ENCODE results near the gene HAUS5.
A peak's percentile ranks its signal among the peaks of the same experiment; 100 is the strongest.
"Not testable (repeated sequence)": the region's sequence is repeated elsewhere in the genome, so short reads cannot be mapped to it uniquely, and the experiment has no call there.

The HAUS5 gene

DNA sequence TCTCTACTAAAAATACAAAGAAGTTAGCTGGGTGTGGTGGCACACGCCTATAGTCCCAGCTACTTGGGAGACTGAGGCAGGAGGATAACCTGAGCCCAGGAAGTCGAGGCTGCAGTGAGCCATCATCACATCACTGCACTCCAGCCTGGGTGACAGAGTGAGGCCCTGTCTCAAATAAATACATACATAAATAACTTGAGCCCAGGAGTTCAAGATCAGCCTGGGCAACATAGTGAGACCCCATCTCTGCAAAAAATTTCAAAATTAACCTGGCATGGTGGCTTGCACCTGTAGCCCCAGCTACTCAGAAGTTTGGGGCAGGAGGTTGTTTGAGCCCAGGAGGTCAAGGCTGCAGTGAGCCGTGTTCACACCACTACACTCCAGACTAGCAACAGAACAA, 17.5 kb upstream of the HAUS5 start:
- not testable (repeated sequence) for H3K4me3 Mint-ChIP-seq; H3K36me3 Mint-ChIP-seq; H3K27ac Mint-ChIP-seq; DNase-seq (ENCODE audit: low spot score in 2 of 2); ATAC-seq; H3K4me1 Mint-ChIP-seq; H3K9me3 Mint-ChIP-seq

DNA sequence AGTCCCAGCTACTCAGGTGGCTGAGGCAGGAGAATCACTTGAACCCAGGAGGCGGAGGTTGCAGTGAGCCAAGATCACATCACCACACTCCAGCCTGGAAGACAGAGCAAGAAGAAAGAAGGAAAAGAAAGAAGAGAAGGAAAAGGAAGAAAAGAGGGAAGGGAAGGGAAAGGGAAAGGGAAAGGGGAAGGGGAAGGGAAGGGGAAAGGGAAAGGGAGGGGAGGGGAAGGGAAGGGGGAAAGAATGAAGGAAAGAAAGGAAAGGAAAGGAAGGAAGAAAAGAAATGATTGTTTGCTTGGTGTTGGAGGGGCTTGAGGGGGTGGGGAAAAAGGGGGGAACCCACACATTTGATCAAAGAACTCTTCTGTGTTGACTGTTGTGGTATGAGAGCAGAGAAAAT, 16.6 kb upstream of the HAUS5 start:
- DNase-seq (ENCODE audit: low spot score in 2 of 2) (no peak), ATAC-seq (no peak)
- Mint-ChIP-seq H3K36me3 (no peaks in the 10 kb centered on the region), H3K4me3 (no peak overlapping the region), H3K27ac (peak overlapping the region; percentile 59), H3K9me3 (no peaks in the 10 kb centered on the region), H3K4me1 (peaks cover 7% of the 10 kb centered on the region)

DNA sequence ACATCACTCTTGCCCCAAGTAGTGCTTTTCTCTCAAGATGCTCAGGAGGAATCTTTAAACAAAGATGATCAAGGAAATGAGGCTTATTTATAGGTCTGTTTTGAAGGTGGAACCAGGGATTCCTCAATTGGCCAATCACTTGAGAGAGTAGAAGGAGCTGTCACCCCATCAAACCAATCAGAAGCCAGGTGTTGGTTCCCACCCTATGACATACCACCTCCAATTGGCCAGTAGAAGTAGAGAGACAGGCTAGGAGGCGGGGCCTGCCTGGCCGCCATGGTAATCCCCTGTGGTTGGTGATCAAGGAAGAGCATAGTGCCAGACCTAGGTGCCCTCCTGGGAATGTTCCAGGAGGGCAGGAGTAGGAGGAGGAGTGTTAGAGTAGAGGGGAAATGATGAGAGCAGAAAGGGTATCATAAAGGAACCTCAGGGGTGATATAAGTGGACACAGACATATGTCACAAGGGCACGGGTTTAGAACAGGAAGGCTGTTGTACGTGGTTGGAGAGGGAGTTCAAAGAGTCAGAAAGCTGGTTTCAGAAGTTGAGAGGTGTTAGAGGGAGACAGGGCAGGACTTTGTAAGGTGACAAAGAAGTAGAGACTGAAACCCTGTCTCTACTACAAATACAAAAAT, 16.1 kb upstream of the HAUS5 start:
- peak overlapping the region; percentile 59 for H3K27ac Mint-ChIP-seq
- peak; percentile 94 for ATAC-seq
- peak overlapping the region; percentile 6 for H3K4me3 Mint-ChIP-seq

DNA sequence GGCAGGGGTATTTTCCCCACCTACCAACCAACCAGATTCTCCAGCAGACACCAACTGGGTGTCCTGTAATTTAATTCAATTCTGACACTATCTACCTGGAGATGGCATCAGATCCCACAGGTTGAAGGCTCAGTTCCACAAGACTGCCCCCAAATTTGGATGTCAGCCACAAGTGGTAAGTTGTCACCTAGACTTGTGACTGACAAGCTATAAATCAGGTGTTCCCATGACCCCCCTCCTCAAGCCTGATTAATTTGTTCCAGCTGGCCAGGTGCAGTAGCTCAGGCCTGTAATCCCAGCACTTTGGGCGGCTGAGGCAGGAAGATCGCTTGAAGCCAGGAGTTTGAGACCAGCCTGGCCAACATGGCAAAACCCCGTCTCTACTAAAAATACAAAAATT, 10.6 kb upstream of the HAUS5 start:
- no peaks in the 10 kb centered on the region for H3K36me3 Mint-ChIP-seq
- no peak overlapping the region for H3K4me3 Mint-ChIP-seq
- H3K9me3 Mint-ChIP-seq, result no peaks in the 10 kb centered on the region
- H3K27ac Mint-ChIP-seq, result no peak overlapping the region
- DNase-seq (ENCODE audit: low spot score in 2 of 2), result no peak
- ATAC-seq, result no peak
- no peaks in the 10 kb centered on the region for H3K4me1 Mint-ChIP-seq

More for the DNA sequence above, 16.1 kb upstream of the HAUS5 start:
- DNase-seq (ENCODE audit: low spot score in 2 of 2), result no peak
- Mint-ChIP-seq H3K36me3 (no peaks in the 10 kb centered on the region), H3K9me3 (no peaks in the 10 kb centered on the region), H3K4me1 (peaks cover 7% of the 10 kb centered on the region)

DNA sequence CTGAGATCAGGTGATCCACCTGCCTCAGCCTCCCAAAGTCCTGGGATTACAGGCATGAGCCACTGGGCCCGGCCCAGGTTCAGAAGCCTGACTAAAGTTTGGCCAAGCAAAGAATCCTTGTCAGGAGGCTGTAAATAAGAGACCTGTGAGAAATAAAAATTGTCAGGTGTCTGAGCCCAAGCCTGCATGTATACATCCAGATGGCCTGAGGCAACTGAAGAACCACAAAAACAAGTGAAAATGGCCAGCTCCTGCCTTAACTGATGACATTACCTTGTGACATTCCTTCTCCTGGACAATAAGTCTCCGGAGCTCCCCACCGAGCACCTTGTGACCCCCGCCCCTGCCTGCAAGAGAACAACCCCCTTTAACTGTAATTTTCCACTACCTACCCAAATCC, 8.1 kb upstream of the HAUS5 start:
- H3K4me1 Mint-ChIP-seq; ATAC-seq; H3K9me3 Mint-ChIP-seq; H3K36me3 Mint-ChIP-seq; DNase-seq (ENCODE audit: low spot score in 2 of 2); H3K27ac Mint-ChIP-seq; H3K4me3 Mint-ChIP-seq: not testable (repeated sequence)

DNA sequence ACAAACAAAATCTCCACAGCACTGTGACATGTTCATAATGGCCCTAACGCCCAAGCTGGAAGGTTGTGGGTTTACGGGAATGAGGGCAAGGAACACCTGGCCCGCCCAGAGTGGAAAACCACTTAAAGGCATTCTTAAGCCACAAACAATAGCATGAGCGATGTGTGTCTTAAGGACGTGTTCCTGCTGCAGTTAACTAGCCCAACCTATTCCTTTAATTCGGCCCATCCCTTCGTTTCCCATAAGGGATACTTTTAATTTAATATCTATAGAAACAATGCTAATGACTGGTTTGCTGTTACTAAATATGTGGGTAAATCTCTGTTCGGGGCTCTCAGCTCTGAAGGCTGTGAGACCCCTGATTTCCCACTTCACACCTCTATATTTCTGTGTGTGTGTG, 5.4 kb upstream of the HAUS5 start:
- not testable (repeated sequence) for H3K36me3 Mint-ChIP-seq; ATAC-seq; DNase-seq (ENCODE audit: low spot score in 2 of 2); H3K4me3 Mint-ChIP-seq; H3K27ac Mint-ChIP-seq; H3K9me3 Mint-ChIP-seq; H3K4me1 Mint-ChIP-seq

DNA sequence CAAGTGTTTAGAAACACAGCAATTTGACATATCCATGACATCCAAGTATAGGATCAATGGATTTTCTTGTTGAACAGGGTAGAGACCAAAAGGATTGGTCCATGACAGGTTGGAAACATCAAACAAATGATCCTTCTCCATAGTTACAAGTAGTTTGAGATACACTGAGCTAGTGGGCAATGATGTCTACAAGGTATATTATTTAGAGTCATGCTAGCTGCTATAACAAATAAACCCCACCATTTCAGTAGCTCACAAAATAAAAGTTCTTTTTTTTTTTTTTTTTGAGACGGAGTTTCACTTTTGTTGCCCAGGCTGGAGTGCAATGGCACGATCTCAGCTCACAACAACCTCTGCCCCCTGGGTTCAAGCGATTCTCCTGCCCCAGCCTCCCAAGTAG, 4.9 kb upstream of the HAUS5 start:
- DNase-seq (ENCODE audit: low spot score in 2 of 2) (no peak), ATAC-seq (no peak)
- Mint-ChIP-seq H3K36me3 (peaks cover 5% of the 10 kb centered on the region), H3K4me3 (no peak overlapping the region), H3K9me3 (peaks cover 4% of the 10 kb centered on the region), H3K27ac (no peak overlapping the region), H3K4me1 (peaks cover 15% of the 10 kb centered on the region)

DNA sequence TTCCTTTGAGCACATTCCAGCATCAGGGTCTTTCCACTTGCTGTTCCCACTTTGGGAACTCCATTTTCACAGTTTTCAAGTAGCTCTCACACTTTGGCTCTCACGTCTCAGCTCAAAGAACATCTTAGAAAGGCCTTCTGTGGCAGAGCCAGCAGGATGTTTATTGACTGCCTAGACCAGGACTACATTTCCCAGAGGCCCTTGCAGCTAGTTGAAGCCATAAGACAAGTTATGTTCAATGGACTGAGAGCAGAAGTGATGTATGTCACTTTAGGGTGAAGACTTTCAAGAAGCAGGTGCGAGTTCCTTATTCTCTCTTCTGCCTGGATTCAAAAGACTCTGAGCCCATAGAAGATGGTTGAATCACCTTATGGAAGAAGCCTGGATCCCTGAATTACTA, 4.3 kb upstream of the HAUS5 start:
- Mint-ChIP-seq H3K4me1 (peaks cover 16% of the 10 kb centered on the region), H3K9me3 (peaks cover 4% of the 10 kb centered on the region), H3K4me3 (no peak overlapping the region), H3K36me3 (peaks cover 10% of the 10 kb centered on the region), H3K27ac (no peak overlapping the region)
- DNase-seq (ENCODE audit: low spot score in 2 of 2) (no peak), ATAC-seq (no peak)

DNA sequence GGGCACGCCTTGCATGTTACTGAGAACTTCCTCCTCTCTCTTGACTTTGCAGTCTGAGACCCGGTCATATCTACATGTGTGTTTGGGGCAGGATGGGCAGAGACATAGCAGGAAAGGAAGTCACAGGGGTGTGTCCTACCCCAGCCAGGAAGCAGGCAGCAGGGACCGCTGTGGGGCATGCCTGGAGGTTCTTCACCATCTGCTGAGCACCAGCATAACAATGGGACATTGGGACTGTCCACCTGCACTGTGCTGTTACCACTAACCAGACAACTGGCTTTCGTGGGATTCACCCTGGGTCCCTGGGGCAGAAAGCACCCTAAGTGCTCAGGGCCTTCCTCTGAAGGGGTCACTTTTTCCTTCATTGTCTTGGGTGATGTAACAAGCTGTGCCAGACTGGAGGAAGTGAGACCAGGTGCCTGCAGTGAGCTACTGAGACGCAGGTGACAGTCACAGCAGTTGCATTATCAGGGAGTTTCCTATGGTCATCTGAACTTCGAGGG, 2.6 kb upstream of the HAUS5 start:
- H3K4me3 Mint-ChIP-seq, result no peak overlapping the region
- peak overlapping the region; percentile 60 for H3K27ac Mint-ChIP-seq
- peaks cover 16% of the 10 kb centered on the region for H3K4me1 Mint-ChIP-seq
- DNase-seq (ENCODE audit: low spot score in 2 of 2) (no peak), ATAC-seq (no peak)
- H3K36me3 Mint-ChIP-seq, result peaks cover 10% of the 10 kb centered on the region
- peaks cover 4% of the 10 kb centered on the region for H3K9me3 Mint-ChIP-seq

DNA sequence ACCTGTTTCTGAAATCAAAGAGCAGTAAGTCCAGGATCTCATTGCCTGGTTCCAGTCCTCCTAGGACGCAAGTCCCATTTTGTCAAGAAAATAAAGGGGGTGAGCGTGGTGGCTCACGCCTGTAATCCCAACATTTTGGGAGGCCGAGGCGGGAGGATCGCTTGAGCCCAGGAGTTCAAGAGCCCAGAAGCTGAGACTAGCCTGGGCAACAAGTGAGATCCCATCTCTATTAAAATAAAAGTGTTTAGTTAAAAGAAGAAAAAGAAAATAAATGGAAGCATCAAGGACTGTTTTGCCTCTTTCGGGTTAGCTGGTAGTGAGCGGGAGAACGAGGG, 344 bp upstream of the HAUS5 start:
- Mint-ChIP-seq H3K4me3 (peak overlapping the region; percentile 81), H3K27ac (peak overlapping the region; percentile 94), H3K9me3 (peaks cover 4% of the 10 kb centered on the region), H3K36me3 (peaks cover 24% of the 10 kb centered on the region), H3K4me1 (peaks cover 16% of the 10 kb centered on the region)
- ATAC-seq (no peak), DNase-seq (ENCODE audit: low spot score in 2 of 2) (no peak)

DNA sequence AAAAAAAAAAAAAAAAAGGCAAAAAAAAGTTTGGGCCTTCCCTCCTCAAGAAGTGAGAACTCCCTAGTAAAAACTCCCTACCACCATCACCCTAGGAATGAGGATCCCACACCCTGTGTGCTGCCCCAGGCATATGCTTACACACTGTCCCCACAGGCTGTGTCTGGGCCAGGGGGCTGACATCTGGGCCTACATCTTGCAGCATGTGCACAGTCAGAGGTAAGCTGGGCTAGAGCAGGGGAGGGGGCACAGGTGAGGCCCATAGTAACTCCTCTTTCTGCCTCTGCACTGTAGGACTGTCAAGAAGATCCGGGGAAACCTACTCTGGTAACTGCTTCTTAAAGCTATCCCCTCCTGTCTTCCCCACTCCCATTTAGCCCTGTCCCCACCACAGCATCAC, 1.0 kb downstream of the HAUS5 start:
- DNase-seq (ENCODE audit: low spot score in 2 of 2) (no peak), ATAC-seq (no peak)
- Mint-ChIP-seq H3K27ac (peak overlapping the region; percentile 94), H3K4me3 (peak overlapping the region; percentile 81), H3K4me1 (peaks cover 12% of the 10 kb centered on the region), H3K9me3 (peaks cover 2% of the 10 kb centered on the region), H3K36me3 (peaks cover 35% of the 10 kb centered on the region)

DNA sequence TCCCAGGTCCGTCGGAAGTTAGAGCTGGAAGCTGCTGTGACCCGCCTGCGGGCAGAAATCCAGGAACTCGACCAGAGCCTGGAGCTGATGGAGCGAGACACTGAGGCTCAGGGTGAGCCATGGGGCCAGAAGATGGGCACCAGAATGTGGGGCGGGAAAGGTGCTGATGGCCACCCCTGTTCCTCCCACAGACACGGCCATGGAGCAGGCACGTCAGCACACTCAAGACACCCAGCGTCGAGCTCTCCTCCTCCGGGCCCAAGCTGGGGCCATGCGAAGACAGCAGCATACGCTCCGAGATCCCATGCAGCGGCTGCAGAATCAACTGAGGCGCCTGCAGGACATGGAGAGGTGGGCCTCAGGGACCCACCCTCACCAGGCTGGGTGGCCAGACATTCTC, 2.5 kb downstream of the HAUS5 start:
- peaks cover 37% of the 10 kb centered on the region for H3K36me3 Mint-ChIP-seq
- H3K4me3 Mint-ChIP-seq, result no peak overlapping the region
- DNase-seq (ENCODE audit: low spot score in 2 of 2), result no peak
- H3K4me1 Mint-ChIP-seq, result peaks cover 10% of the 10 kb centered on the region
- no peaks in the 10 kb centered on the region for H3K9me3 Mint-ChIP-seq
- no peak overlapping the region for H3K27ac Mint-ChIP-seq
- no peak for ATAC-seq

DNA sequence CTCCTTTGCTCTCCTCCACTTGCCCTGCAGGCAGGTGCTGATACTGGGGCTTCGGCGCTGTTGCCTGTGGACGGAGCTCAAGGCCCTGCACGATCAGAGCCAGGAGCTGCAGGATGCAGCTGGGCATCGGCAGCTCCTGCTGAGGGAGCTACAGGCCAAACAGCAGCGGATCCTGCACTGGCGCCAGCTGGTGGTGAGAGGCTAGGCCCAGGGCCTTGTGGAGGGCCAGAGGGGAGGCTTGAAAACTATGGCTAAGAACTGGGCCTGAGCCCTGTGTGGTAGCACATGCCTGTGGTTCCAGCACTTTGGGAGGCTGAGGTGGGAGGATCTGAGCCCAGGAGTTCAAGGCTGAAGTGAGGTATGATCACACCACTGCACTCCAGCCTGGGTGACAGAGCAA, 6.3 kb downstream of the HAUS5 start:
- H3K36me3 Mint-ChIP-seq, result peaks cover 35% of the 10 kb centered on the region
- H3K4me1 Mint-ChIP-seq, result no peaks in the 10 kb centered on the region
- no peak for DNase-seq (ENCODE audit: low spot score in 2 of 2)
- no peaks in the 10 kb centered on the region for H3K9me3 Mint-ChIP-seq
- H3K4me3 Mint-ChIP-seq, result no peak overlapping the region
- no peak for ATAC-seq
- H3K27ac Mint-ChIP-seq, result peak overlapping the region; percentile 43

DNA sequence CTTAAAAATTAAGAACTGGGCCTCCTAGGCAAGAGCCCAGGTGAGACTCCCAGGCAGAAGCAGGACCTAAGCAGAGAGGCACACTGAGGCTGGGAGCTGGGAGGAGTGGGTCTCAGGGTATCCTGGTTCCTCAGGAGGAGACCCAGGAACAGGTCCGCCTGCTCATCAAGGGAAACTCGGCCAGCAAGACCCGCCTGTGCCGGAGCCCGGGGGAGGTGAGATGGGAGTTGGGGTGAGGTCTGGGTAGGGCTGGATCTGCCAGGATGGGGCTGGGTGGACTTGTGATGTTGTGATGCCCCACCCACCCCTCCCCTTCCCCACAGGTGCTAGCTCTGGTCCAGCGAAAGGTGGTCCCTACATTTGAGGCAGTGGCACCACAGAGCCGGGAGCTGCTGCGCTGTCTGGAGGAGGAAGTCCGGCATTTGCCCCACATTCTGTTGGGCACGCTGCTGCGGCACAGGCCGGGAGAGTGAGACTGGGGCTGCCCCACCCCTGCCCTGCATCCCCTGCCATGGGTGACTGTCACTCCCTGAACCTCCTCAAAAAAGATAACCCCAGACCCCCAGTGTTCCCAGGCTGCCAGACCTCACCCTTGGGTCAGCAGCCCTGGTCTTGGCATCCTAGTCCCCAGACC, 6.9 kb downstream of the HAUS5 start:
- peak overlapping the region; percentile 43 for H3K27ac Mint-ChIP-seq

DNA sequence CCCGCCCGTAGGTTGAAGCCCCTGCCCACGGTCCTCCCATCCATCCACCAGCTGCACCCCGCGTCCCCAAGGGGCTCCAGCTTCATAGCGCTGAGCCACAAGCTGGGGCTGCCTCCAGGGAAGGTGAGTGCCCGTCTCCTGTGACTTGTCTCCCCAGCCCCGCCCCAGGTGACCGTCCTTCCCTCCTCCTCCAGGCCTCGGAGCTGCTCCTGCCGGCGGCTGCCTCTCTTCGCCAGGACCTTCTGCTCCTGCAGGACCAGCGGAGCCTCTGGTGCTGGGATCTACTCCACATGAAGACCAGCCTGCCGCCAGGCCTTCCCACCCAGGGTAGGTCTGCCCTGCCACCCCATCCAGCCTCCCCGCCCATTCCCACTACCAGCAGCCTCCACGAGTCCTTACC, 7.5 kb downstream of the HAUS5 start:
- Mint-ChIP-seq H3K4me1 (no peaks in the 10 kb centered on the region), H3K36me3 (peaks cover 45% of the 10 kb centered on the region), H3K4me3 (no peak overlapping the region), H3K9me3 (no peaks in the 10 kb centered on the region), H3K27ac (no peak overlapping the region)
- no peak for ATAC-seq
- no peak for DNase-seq (ENCODE audit: low spot score in 2 of 2)

More for the DNA sequence above, 6.9 kb downstream of the HAUS5 start:
- no peaks in the 10 kb centered on the region for H3K9me3 Mint-ChIP-seq
- peaks cover 39% of the 10 kb centered on the region for H3K36me3 Mint-ChIP-seq
- no peaks in the 10 kb centered on the region for H3K4me1 Mint-ChIP-seq
- ATAC-seq (no peak), DNase-seq (ENCODE audit: low spot score in 2 of 2) (no peak)
- no peak overlapping the region for H3K4me3 Mint-ChIP-seq

DNA sequence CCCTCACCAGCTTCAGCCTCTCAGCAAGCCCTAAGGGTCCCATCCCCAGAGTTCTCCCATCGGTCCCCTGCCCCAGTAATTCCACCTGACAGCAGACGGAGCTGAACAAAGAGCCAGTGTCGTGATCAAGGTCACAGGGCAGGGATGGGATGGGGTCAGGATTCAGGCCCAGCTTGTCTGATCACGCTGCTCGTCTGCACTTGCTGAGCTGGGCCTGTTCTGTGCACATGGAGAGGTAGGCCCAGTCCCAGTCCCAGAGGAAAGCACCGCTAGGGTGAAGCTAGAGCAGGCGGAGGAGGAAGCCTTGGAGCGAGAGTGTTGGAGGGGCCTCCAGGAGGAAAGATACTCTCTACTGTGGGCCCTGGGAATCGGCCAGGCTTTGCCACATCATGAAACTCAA, 9.2 kb downstream of the HAUS5 start:
- no peak overlapping the region for H3K4me3 Mint-ChIP-seq
- peak overlapping the region; percentile 86 for H3K27ac Mint-ChIP-seq
- H3K36me3 Mint-ChIP-seq, result peaks cover 38% of the 10 kb centered on the region
- no peak for ATAC-seq
- no peak for DNase-seq (ENCODE audit: low spot score in 2 of 2)
- no peaks in the 10 kb centered on the region for H3K4me1 Mint-ChIP-seq
- no peaks in the 10 kb centered on the region for H3K9me3 Mint-ChIP-seq
